NB4 (cell line): ENCODE measurements around the gene MYO7B.

Source experiments
- MYC ChIP-seq: IDR thresholded peaks from 2 replicates; pipeline ENCODE4 v1.6.1; 2011; ENCODE audit warnings: low read depth, low read length
- POLR2A ChIP-seq: IDR thresholded peaks from 2 replicates; pipeline ENCODE4 v1.6.1; 2011; ENCODE audit warnings: mild to moderate bottlenecking; ENCODE audit not compliant: insufficient read length; ENCODE audit errors: extremely low read depth
- TF ChIP-seq, protein P1 (sequence below): IDR thresholded peaks from one replicate; pipeline ENCODE4 v1.5.1; 2012; ENCODE audit warnings: low read depth, low read length
- TF ChIP-seq, protein P2 (sequence below): IDR thresholded peaks from 2 replicates; pipeline ENCODE4 v1.6.1; 2011; ENCODE audit warnings: low read depth, low read length

DNA sequence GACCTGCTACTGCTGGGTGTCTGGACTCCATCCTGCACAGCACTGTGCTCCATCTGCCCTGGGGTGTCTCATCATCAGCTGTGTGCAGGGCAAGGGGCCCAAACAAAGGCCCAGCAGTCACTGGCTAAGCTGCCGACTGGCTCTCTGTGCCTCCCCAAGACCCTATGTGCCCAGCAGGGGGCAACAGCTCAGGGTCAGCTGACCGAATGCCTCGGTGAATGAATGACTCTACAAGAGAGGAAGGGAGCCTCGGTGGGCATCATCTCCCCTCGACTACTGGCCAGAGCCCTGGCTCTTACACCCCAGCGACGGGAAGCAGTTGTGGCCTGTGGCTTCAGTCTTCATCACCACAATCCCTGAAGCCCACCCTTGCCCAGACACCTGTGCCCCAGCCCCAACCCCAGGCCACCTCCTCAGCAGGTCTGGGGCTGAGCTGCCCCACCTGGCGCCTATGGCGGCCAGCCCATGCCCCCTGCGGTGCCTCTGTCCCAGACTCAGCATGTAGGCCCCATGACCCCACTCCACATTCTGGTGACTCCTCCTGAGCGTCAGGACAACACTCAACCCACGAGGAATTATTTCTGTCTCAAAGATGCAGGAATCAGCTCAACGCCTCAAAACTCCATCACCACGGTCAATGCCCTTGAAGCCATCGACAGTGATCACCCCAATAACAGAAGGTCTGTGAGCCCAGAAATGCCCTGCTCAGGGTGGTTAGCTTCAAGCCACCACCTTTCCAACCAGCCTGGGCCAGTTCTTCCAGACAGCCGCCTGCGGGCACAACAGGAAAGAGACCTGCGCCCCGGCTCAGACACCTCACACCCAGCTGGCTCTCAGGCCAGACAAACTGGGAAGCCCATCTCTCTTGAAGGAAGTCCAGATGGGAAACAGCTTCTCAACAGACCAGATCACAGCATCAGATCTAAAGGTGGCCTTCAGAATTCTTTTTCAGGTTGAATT is 108.9 kb downstream of the MYO7B start:
- TF ChIP-seq POLR2A: no peak
- TF ChIP-seq, protein P1, sequence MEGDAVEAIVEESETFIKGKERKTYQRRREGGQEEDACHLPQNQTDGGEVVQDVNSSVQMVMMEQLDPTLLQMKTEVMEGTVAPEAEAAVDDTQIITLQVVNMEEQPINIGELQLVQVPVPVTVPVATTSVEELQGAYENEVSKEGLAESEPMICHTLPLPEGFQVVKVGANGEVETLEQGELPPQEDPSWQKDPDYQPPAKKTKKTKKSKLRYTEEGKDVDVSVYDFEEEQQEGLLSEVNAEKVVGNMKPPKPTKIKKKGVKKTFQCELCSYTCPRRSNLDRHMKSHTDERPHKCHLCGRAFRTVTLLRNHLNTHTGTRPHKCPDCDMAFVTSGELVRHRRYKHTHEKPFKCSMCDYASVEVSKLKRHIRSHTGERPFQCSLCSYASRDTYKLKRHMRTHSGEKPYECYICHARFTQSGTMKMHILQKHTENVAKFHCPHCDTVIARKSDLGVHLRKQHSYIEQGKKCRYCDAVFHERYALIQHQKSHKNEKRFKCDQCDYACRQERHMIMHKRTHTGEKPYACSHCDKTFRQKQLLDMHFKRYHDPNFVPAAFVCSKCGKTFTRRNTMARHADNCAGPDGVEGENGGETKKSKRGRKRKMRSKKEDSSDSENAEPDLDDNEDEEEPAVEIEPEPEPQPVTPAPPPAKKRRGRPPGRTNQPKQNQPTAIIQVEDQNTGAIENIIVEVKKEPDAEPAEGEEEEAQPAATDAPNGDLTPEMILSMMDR: peak; percentile 35
- TF ChIP-seq, protein P2, sequence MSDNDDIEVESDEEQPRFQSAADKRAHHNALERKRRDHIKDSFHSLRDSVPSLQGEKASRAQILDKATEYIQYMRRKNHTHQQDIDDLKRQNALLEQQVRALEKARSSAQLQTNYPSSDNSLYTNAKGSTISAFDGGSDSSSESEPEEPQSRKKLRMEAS: no peak
- no peak for TF ChIP-seq MYC
